Heart right ventricle (tissue), 16 donors: Measurements from ENCODE around the gene DIP2C. TPM values are rescaled to one million over a fixed set of nuclear protein-coding genes. Genes with fewer than 3 reads are reported as not detected.

ENCODE experiments used
- ATAC-seq, 8 donors: fragments of 200-7000 bp; cut with Tn5 transposase; one replicate each; pipeline ENCODE4 v1.9.1; 2020; ENCODE audit warnings: mild to moderate bottlenecking in 8 of 8, moderate library complexity in 8 of 8, moderate number of reproducible peaks in 1 of 8
- DNase-seq, 2 donors: peaks; one replicate each; pipeline ENCODE4 v3.0.0-alpha.2; 2020
- H3K27ac ChIP-seq, 10 donors: fragments of 200-600 bp; sonication (generic) in 2 of 10; one replicate each; pipeline versions ENCODE4 v1.5.0 to v1.8.0; 2020 to 2022; ENCODE audit warnings: mild to moderate bottlenecking in 3 of 10
- H3K27me3 ChIP-seq, 7 donors: fragments of 200-600 bp; one replicate each; pipeline ENCODE4 v1.8.0; 2021 to 2022; ENCODE audit warnings: mild to moderate bottlenecking in 2 of 7
- H3K36me3 ChIP-seq, 9 donors: fragments of 200-600 bp; sonication (generic) in 1 of 9; one replicate each; pipeline versions ENCODE4 v1.5.0 to v1.8.0; 2020 to 2022; ENCODE audit warnings: mild to moderate bottlenecking in 2 of 9
- H3K4me1 ChIP-seq, 9 donors: fragments of 200-600 bp; sonication (generic) in 1 of 9; one replicate each; pipeline versions ENCODE4 v1.5.0 to v1.8.0; 2020 to 2022; ENCODE audit warnings: mild to moderate bottlenecking in 4 of 9
- H3K4me3 ChIP-seq, 10 donors: fragments of 200-600 bp; sonication (generic) in 2 of 10; one replicate each; pipeline versions ENCODE4 v1.5.0 to v1.8.0; 2020 to 2022; ENCODE audit warnings: mild to moderate bottlenecking in 7 of 10, moderate library complexity in 2 of 10
- H3K9me3 ChIP-seq, 11 donors: fragments of 200-600 bp in 10 of 11; sonication (generic) in 2 of 11; one replicate each; pipeline versions ENCODE4 v1.5.0 to v1.8.0; 2013 to 2022; ENCODE audit warnings: mild to moderate bottlenecking in 2 of 11, control low read depth in 1 of 11, moderate library complexity in 1 of 11
- CTCF ChIP-seq, 9 donors: fragments of 200-600 bp; sonication (generic) in 2 of 9; IDR thresholded peaks; one replicate each; pipeline versions ENCODE4 v1.5.0 to v1.8.0; 2021 to 2022; ENCODE audit warnings: antibody characterized with exemption in 9 of 9, mild to moderate bottlenecking in 5 of 9, moderate library complexity in 1 of 9
- WGBS, 2 donors: extraction: QIAGEN DNeasy Blood & Tissue Kit; methylation state at CpG; one replicate each; pipeline ENCODE4 v1.1.7; 2013; ENCODE audit warnings: inconsistent platforms in 1 of 2; 5-methylcytosine and 5-hydroxymethylcytosine counted together
- intact Hi-C, 10 donors: fragments of 100-400 bp; cut with DNase I; formaldehyde crosslinking; loops; one replicate each; pipeline versions ENCODE4 v1.11.1 to v1.14.2; 2022
- polyA plus RNA-seq, 2 donors: library from polyadenylated mRNA; stranded (reverse); fragments of 200-250 nt; gene quantifications; one replicate each; pipeline ENCODE4 v1.2.3, GENCODE V29; 2013
- total RNA-seq, 10 donors: library from RNA; stranded (reverse); fragmentation: NEBNext Ultra II Directional in 3 of 10; extraction: Animal tissue kit (Norgen Biotek cat#: 25700) in 3 of 10; gene quantifications; one replicate each; pipeline versions ENCODE4 v1.2.1 to v1.2.4, GENCODE V29; 2021 to 2023
- donor health status: Arrhythmogenic right ventricular cardiomyopathy.
- donor health status: ischemic (EF 13 %, LVEDD 7.1; RV severe dilation, severe dysfunction).
- donor health status: healthy with polysubstance abuse.
- donor health status: DM: no; HTN: yes; CAD: no.
- donor health status: DM: no; HTN: no; CAD: no.
- donor health status: ischemic (EF 25% LVEDD 6.9; RV normal size, moderate dysfunction).
- donor health status: ischemic (EF 25% LVEDD 5.7; RV mildly dilated, moderate dysfunction).
- donor health status: healthy.
- donor health status: DM: yes; HTN: yes; CAD: no.
- donor health status: Ischemic cardiomyopathy.
- donor health status: ischemic (EF 35%, LVEDD 5.7; RV mildly dilated, moderate dysfunction).
- donor health status: nonischemic (EF 11% LVEDD 7.7; RV severe dilation, severe dysfunction).
- donor health status: DM: yes; HTN: yes; CAD: no.
- donor health status: PGD.
- donor health status: ischemic (EF 29% LVEDD 5.4; RV normal size, mild dysfunction).
- donor health status: nonischemic (EF 23%, LVEDD 6.1; RV moderate dilation, normal function).

Gene DIP2C
- total and polyA plus RNA-seq, 12 donors: 7.1 to 48.2 (median 33.7) TPM

DNA sequence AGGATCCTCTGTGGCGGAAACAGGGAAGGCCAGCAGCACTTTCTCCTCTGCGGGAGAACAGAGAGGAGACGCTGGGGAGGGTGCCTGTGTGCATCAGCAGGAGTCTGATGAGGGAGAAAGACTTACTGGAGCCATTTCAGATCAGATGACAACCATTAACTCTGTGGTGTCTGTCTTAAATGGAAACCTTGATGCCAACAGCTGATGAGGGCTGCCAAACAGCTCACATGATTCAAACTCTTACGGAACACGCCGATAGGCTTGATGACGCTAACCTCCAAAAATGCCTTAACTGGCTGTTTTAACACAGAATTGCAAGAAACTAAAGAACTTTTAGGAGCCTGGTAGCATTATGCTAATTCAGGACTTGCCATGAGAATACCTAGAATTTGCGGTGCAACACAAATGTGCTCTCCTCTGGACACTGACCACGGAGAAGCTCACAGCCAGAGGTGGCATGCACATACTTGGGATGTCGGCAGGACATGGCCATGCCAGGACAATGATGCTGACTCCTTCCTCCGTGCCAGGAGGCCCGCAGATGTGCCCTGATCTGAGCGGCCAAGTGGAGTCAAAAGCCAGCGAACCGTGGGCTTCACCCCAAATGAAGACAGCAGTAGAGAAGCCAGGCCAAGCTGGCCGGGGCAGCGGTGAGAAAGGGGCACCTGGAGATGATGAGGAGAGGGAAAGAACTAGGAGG, 399.3 kb downstream of the DIP2C start:
- Histone ChIP-seq H3K36me3 (peaks cover 0 to 77% (median 18%) of the 10 kb centered on the region in 9 donors), H3K4me1 (no peaks in the 10 kb centered on the region), H3K27me3 (no peaks in the 10 kb centered on the region), H3K27ac (no peak overlapping the region), H3K9me3 (no peaks in the 10 kb centered on the region), H3K4me3 (no peak overlapping the region)
- ATAC-seq (peak in 2 of 8 donors; percentile 18 to 28), DNase-seq (no peak)
- no peak for TF ChIP-seq CTCF (IDR thresholded peaks at IDR 0.05)
- WGBS, 2 donors: 88% methylated on average over 17 of the region's 17 CpGs
- intact Hi-C loops: no loop called here

DNA sequence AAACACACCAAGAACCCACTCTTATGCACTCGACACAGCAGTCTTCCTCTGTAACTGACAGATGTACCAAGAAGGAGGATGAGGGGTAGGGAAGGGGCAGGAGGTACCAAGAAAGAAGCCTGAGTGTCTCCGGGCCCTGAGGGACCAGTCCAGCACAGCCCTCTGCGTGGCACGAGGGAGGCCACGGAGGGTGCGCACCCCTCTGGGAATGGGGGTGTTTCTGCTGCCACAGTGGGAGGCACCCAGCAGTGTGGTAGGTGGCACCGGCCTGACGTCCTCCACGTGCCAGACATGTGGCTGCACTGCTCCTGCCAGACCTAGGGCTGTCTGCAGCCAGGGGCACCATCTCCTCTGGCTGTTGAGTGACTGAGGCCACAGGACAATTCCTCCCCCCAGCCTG, 399.9 kb downstream of the DIP2C start:
- peak in 1 of 8 donors; percentile 16 for ATAC-seq
- 90 to 93% methylated on average over 9 of the region's 9 CpGs for WGBS, 2 donors
- no peak overlapping the region for H3K4me3 ChIP-seq
- H3K27me3 ChIP-seq: no peaks in the 10 kb centered on the region
- H3K36me3 ChIP-seq: peaks cover 0 to 83% (median 18%) of the 10 kb centered on the region in 9 donors
- intact Hi-C loops: no loop called here
- no peak for TF ChIP-seq CTCF (IDR thresholded peaks at IDR 0.05)
- no peak for DNase-seq
- no peaks in the 10 kb centered on the region for H3K9me3 ChIP-seq
- no peaks in the 10 kb centered on the region for H3K4me1 ChIP-seq
- H3K27ac ChIP-seq: no peak overlapping the region

- 93% methylated on average over 27 of the region's 27 CpGs for WGBS, 2 donors
- Histone ChIP-seq H3K9me3 (no peaks in the 10 kb centered on the region), H3K27ac (no peak overlapping the region), H3K27me3 (no peaks in the 10 kb centered on the region), H3K4me3 (no peak overlapping the region), H3K36me3 (peaks cover 0 to 89% (median 19%) of the 10 kb centered on the region in 9 donors), H3K4me1 (no peaks in the 10 kb centered on the region)
- intact Hi-C loops: no loop called here
- DNase-seq (no peak), ATAC-seq (no peak)
- no peak for TF ChIP-seq CTCF (IDR thresholded peaks at IDR 0.05)
Observed at GRCh38 chr10:288316-289200, 400.9 kb downstream of the DIP2C start.

DNA sequence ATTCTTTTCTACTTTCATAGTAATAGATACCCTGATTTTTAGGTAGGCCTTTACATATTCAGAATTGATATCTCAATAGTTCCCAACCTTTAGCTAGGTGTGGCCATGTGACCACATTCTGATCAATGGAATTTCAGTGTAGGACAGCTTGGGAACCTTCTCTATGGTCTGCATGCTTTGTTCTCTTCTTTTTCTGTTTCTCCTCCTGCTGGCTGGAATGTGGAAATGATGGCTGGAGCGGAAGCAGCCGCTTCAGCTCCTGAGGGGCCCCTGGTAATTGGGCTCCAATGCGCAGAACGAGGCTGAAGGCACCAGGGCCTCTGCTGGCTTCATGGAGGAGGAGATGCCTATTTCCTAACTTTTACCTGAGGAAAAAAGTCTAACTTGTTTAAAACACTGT, 401.7 kb downstream of the DIP2C start:
- Histone ChIP-seq H3K27me3 (no peaks in the 10 kb centered on the region), H3K9me3 (no peaks in the 10 kb centered on the region), H3K4me1 (no peaks in the 10 kb centered on the region), H3K27ac (no peak overlapping the region), H3K4me3 (no peak overlapping the region), H3K36me3 (peaks cover 0 to 96% (median 19%) of the 10 kb centered on the region in 9 donors)
- WGBS, 2 donors: 94 to 100% methylated on average over 4 of the region's 4 CpGs
- no peak for TF ChIP-seq CTCF (IDR thresholded peaks at IDR 0.05)
- no peak for DNase-seq
- no peak for ATAC-seq
- intact Hi-C loops: no loop called here
